A673 (cell line): Measurements from ENCODE around the gene PKD2L2. TPM values are rescaled to one million over a fixed set of nuclear protein-coding genes. Genes with fewer than 3 reads are reported as not detected.

ENCODE experiments used
- BruUV-seq: library from RNA; stranded (reverse); fragments of 400-500 nt; replicated peaks from 2 replicates; lab custom pipeline; 2021; lab: Mats Ljungman, UMichigan
- CTCF ChIA-PET: fragments of 300-600 bp; sonication (Branson Sonifier 250); formaldehyde crosslinking; loops from one replicate; lab custom pipeline; 2022; ENCODE audit warnings: antibody characterized with exemption; lab: Charles Lee
- POLR2A ChIA-PET: fragments of 300-600 bp; sonication (Branson Sonifier 250); formaldehyde crosslinking; loops from one replicate; lab custom pipeline; 2022; ENCODE audit warnings: antibody characterized with exemption; ENCODE audit not compliant: low non-redundant PET; lab: Charles Lee
- DNase-seq: peaks from one replicate; pipeline ENCODE4 v3.0.0-alpha.2; 2015; ENCODE audit warnings: low spot score
- H3K27ac ChIP-seq: fragments of 200-600 bp; sonication (generic); 2 replicates; pipeline ENCODE4 v1.5.1; 2016; ENCODE audit warnings: mixed run types, low read depth, mild to moderate bottlenecking, mixed read lengths, antibody characterized with exemption, low read length; ENCODE audit not compliant: poor library complexity, severe bottlenecking
- H3K27me3 ChIP-seq: fragments of 200-600 bp; sonication (generic); replicated peaks from 2 replicates; pipeline ENCODE4 v1.6.1; 2017; ENCODE audit warnings: mixed run types, low read depth, mild to moderate bottlenecking, mixed read lengths, antibody characterized with exemption, low read length; ENCODE audit not compliant: insufficient read depth, poor library complexity
- H3K36me3 ChIP-seq: fragments of 200-600 bp; sonication (generic); 2 replicates; pipeline ENCODE4 v1.6.1; 2016; ENCODE audit warnings: mixed run types, mild to moderate bottlenecking, mixed read lengths, antibody characterized with exemption, low read length; ENCODE audit not compliant: insufficient read depth, poor library complexity, severe bottlenecking
- H3K4me1 ChIP-seq: fragments of 200-600 bp; sonication (generic); 2 replicates; pipeline ENCODE4 v1.6.1; 2017; ENCODE audit warnings: mixed run types, mild to moderate bottlenecking, mixed read lengths, antibody characterized with exemption, low read length; ENCODE audit not compliant: insufficient read depth, poor library complexity, severe bottlenecking
- H3K4me3 ChIP-seq: fragments of 200-600 bp; sonication (generic); 2 replicates; pipeline ENCODE4 v1.5.1; 2016; ENCODE audit warnings: low read depth, mixed run types, mild to moderate bottlenecking, mixed read lengths, low read length; ENCODE audit not compliant: poor library complexity, severe bottlenecking
- H3K9me3 ChIP-seq: fragments of 200-600 bp; sonication (generic); 2 replicates; pipeline ENCODE4 v1.6.1; 2016; ENCODE audit warnings: mixed run types, low read depth, mild to moderate bottlenecking, mixed read lengths, antibody characterized with exemption, low read length; ENCODE audit not compliant: poor library complexity, severe bottlenecking
- CTCF ChIP-seq: fragments of 300-800, 200-600 bp; sonication (generic); conservative IDR thresholded peaks from 2 replicates; pipeline ENCODE4 v1.5.1; 2017; ENCODE audit warnings: low read depth, mild to moderate bottlenecking, antibody characterized with exemption, low read length, moderate library complexity, mixed read lengths
- EZH2 ChIP-seq: fragments of 200-600 bp; sonication (generic); IDR thresholded peaks from 2 replicates; pipeline ENCODE4 v1.6.1; 2017; ENCODE audit warnings: borderline replicate concordance, low read depth, mild to moderate bottlenecking, mixed read lengths, antibody characterized with exemption, low read length; ENCODE audit not compliant: poor library complexity, severe bottlenecking
- intact Hi-C: fragments of 100-400 bp; cut with micrococcal nuclease; formaldehyde crosslinking; loops from one replicate; pipeline ENCODE4 v1.10.0; 2022; ENCODE audit not compliant: unreplicated experiment
- total RNA-seq: library from RNA; stranded (reverse); gene quantifications from 2 replicates; pipeline ENCODE4 v1.2.3, GENCODE V29; 2021

Gene PKD2L2
- total RNA-seq, 1 experiment from 2014 or later = not detected

- ChIA-PET POLR2A (no interaction called here), CTCF (no interaction called here)
- Histone ChIP-seq H3K9me3 (no peaks in the 10 kb centered on the region), H3K4me3 (no peak overlapping the region), H3K27me3 (no peaks in the 10 kb centered on the region), H3K27ac (no peak overlapping the region), H3K36me3 (no peaks in the 10 kb centered on the region), H3K4me1 (no peaks in the 10 kb centered on the region)
- TF ChIP-seq EZH2 = no peak
- TF ChIP-seq CTCF = no peak
- no peak for DNase-seq
- intact Hi-C loops = no loop called here
- no TSS peak for BruUV-seq
Observed at GRCh38 chr5:137894586-137894985, 5.3 kb downstream of the PKD2L2 start.

GRCh38 chr5:137896560-137896959, 7.3 kb downstream of the PKD2L2 start:
- no peak for DNase-seq
- no peaks in the 10 kb centered on the region for H3K27me3 ChIP-seq
- BruUV-seq = no TSS peak
- H3K4me1 ChIP-seq = no peaks in the 10 kb centered on the region
- TF ChIP-seq EZH2 = no peak
- no peak for TF ChIP-seq CTCF
- ChIA-PET POLR2A (no interaction called here), CTCF (no interaction called here)
- no peaks in the 10 kb centered on the region for H3K36me3 ChIP-seq
- no peaks in the 10 kb centered on the region for H3K9me3 ChIP-seq
- no peak overlapping the region for H3K4me3 ChIP-seq
- intact Hi-C loops = no loop called here
- H3K27ac ChIP-seq = no peak overlapping the region

- intact Hi-C loops = no loop called here
- H3K9me3 ChIP-seq = no peaks in the 10 kb centered on the region
- CTCF ChIA-PET = no interaction called here
- H3K4me3 ChIP-seq = no peak overlapping the region
- no peaks in the 10 kb centered on the region for H3K4me1 ChIP-seq
- POLR2A ChIA-PET = no interaction called here
- BruUV-seq = no TSS peak
- H3K27me3 ChIP-seq = no peaks in the 10 kb centered on the region
- no peak for DNase-seq
- no peak overlapping the region for H3K27ac ChIP-seq
- no peaks in the 10 kb centered on the region for H3K36me3 ChIP-seq
- TF ChIP-seq CTCF = no peak
- no peak for TF ChIP-seq EZH2
Observed at GRCh38 chr5:137899493-137899892, 10.2 kb downstream of the PKD2L2 start.
